GM12878 (cell line): ENCODE data around the gene TREML2. TPM values are rescaled to one million over a fixed set of nuclear protein-coding genes. Genes with fewer than 3 reads are reported as not detected.

Source experiments
- ATAC-seq: fragments of 200-7000 bp; cut with Tn5 transposase; 3 replicates; pipeline ENCODE4 v1.9.1; 2020; ENCODE audit warnings: mild to moderate bottlenecking, moderate library complexity
- BruUV-seq: library from RNA; stranded (reverse); fragments of 400-500 nt; replicated peaks from 2 replicates; lab custom pipeline; 2021; lab: Mats Ljungman, UMichigan
- CTCF ChIA-PET: fragments of 300-600 bp; sonication (Branson Sonifier 250); formaldehyde crosslinking; extraction: SDS; loops from one replicate; lab custom pipeline; 2021; ENCODE audit warnings: inconsistent platforms; lab: Yijun Ruan, JAX
- POLR2A ChIA-PET: fragments of 350-600 bp; formaldehyde crosslinking; extraction: SDS; loops from one replicate; lab custom pipeline; 2021; ENCODE audit warnings: inconsistent platforms; lab: Charles Lee
- RAD21 ChIA-PET: fragments of 300-600 bp; sonication (Branson Sonifier 250); formaldehyde crosslinking; loops from one replicate; lab custom pipeline; 2023; ENCODE audit warnings: antibody characterized with exemption; ENCODE audit not compliant: unreplicated experiment; lab: Charles Lee
- SMC1A ChIA-PET: fragments of 300-600 bp; sonication (Branson Sonifier 250); formaldehyde crosslinking; loops from one replicate; lab custom pipeline; 2023; ENCODE audit not compliant: unreplicated experiment, uncharacterized antibody; lab: Charles Lee
- DNase-seq: peaks from one replicate; pipeline ENCODE4 v3.0.0-alpha.2; 2011; ENCODE audit warnings: low read depth, low spot score
- FAIRE-seq: peaks from 3 replicates; lab custom pipeline; 2011; peaks lifted over from hg19 to GRCh38; lab: Jason Lieb, UNC
- H2AFZ ChIP-seq: 2 replicates; pipeline ENCODE4 v1.6.0; 2011; ENCODE audit warnings: low read depth, low read length, control low read depth; ENCODE audit not compliant: control insufficient read depth
- H3K27ac ChIP-seq: 2 replicates; pipeline ENCODE4 v1.5.1; 2011; ENCODE audit warnings: control low read depth; ENCODE audit not compliant: control insufficient read depth, insufficient read depth
- H3K27me3 ChIP-seq, 2 experiments: replicated peaks in 1 of 2; 2 replicates each; pipeline versions ENCODE4 v1.6.0 to v1.6.1; 2011; ENCODE audit warnings: low read length in 1 of 2; ENCODE audit not compliant: control insufficient read depth in 2 of 2, insufficient read depth in 2 of 2
- H3K36me3 ChIP-seq, 2 experiments: 2 replicates each; pipeline ENCODE4 v1.5.1; 2011; ENCODE audit warnings: low read length in 1 of 2; ENCODE audit not compliant: control insufficient read depth in 2 of 2, insufficient read depth in 2 of 2
- H3K4me1 ChIP-seq: 2 replicates; pipeline ENCODE4 v1.6.1; 2011; ENCODE audit warnings: mild to moderate bottlenecking, low read length, moderate library complexity, mixed read lengths; ENCODE audit not compliant: control insufficient read depth, insufficient read depth
- H3K4me2 ChIP-seq: 2 replicates; pipeline ENCODE4 v1.6.0; 2011; ENCODE audit warnings: control low read depth; ENCODE audit not compliant: control insufficient read depth, insufficient read depth
- H3K4me3 ChIP-seq: fragments of 200-600 bp; sonication (generic); 2 replicates; pipeline ENCODE4 v1.5.1; 2016
- H3K79me2 ChIP-seq: 2 replicates; pipeline ENCODE4 v1.6.0; 2011; ENCODE audit warnings: low read length; ENCODE audit not compliant: control insufficient read depth, insufficient read depth
- H3K9ac ChIP-seq: 2 replicates; pipeline ENCODE4 v1.8.0; 2011; ENCODE audit warnings: low read length, control low read depth, mixed read lengths; ENCODE audit not compliant: control insufficient read depth, insufficient read depth
- H3K9me3 ChIP-seq: replicated peaks from 3 replicates; pipeline ENCODE4 v1.5.1; 2011; ENCODE audit warnings: mild to moderate bottlenecking, low read length; ENCODE audit not compliant: control insufficient read depth, insufficient read depth
- H4K20me1 ChIP-seq: 2 replicates; pipeline ENCODE4 v1.6.0; 2011; ENCODE audit not compliant: control insufficient read depth, insufficient read depth
- CHD2 ChIP-seq: IDR thresholded peaks from 2 replicates; pipeline ENCODE4 v1.6.1; 2011; ENCODE audit warnings: low read depth, low read length, improper control_type of control experiment, borderline replicate concordance
- MEF2B ChIP-seq: fragments of 450-650 bp; IDR thresholded peaks from 2 replicates; pipeline ENCODE4 v1.6.1; 2018; ENCODE audit warnings: mild to moderate bottlenecking, moderate library complexity; ENCODE audit not compliant: partially characterized antibody, poor library complexity, severe bottlenecking
- RAD21 ChIP-seq: IDR thresholded peaks from 2 replicates; pipeline ENCODE4 v1.6.1; 2011; ENCODE audit warnings: mild to moderate bottlenecking, low read depth, low read length, moderate library complexity; ENCODE audit not compliant: insufficient read depth
- REST ChIP-seq: IDR thresholded peaks from 2 replicates; pipeline ENCODE4 v1.6.1; 2012; ENCODE audit warnings: mild to moderate bottlenecking, low read depth, low read length
- SMC3 ChIP-seq: IDR thresholded peaks from 2 replicates; pipeline ENCODE4 v1.6.1; 2011; ENCODE audit warnings: low read length, improper control_type of control experiment, borderline replicate concordance
- SREBF1 ChIP-seq: IDR thresholded peaks from 2 replicates; pipeline ENCODE4 v1.6.1; 2012; ENCODE audit warnings: mild to moderate bottlenecking, low read length
- TCF3 ChIP-seq: IDR thresholded peaks from 2 replicates; pipeline ENCODE4 v1.6.1; 2012; ENCODE audit warnings: low read depth, mild to moderate bottlenecking, low read length, borderline replicate concordance; ENCODE audit not compliant: insufficient read depth
- YY1 ChIP-seq: IDR thresholded peaks from 2 replicates; pipeline ENCODE4 v1.6.1; 2011; ENCODE audit warnings: low read depth, mild to moderate bottlenecking, low read length
- WGBS: methylation state at CpG from one replicate; pipeline ENCODE4 v1.1.6; 2016; ENCODE audit warnings: low lambda C conversion rate; ENCODE audit not compliant: insufficient replicate concordance, insufficient coverage; ENCODE audit errors: missing lambda C conversion rate; 5-methylcytosine and 5-hydroxymethylcytosine counted together
- in situ Hi-C: fragments of 300-500 bp; cut with MboI; formaldehyde crosslinking; loops from 9 replicates; pipeline ENCODE4 v1.14.3; 2018; ENCODE audit warnings: mixed read lengths
- intact Hi-C: fragments of 100-400 bp; cut with micrococcal nuclease; formaldehyde crosslinking; loops from one replicate; pipeline ENCODE4 v1.14.2; 2022; ENCODE audit not compliant: unreplicated experiment
- polyA plus RNA-seq, 11 experiments: library from polyadenylated mRNA; depleted of rRNA in 4 of 11; unstranded in 6 of 11; stranded (reverse) in 5 of 11; fragments of >200 nt; fragmentation: Nextera tagmentation in 4 of 11; fragmentation: Illumina TruSeq in 1 of 11; extraction: Ambion mirVana in 4 of 11; extraction: Trizol in 1 of 11; gene quantifications; 1 replicate in 1 of 11; 2 replicates in 10 of 11; pipeline versions ENCODE4 v1.2.1 to v1.2.3, GENCODE V29; 2011 to 2016; ENCODE audit warnings: inconsistent platforms in 2 of 11, missing spikeins in 2 of 11, low read depth in 1 of 11
- total RNA-seq, 4 experiments: library from RNA; depleted of rRNA in 3 of 4; stranded (reverse); fragments of >200 nt in 3 of 4; fragmentation: Illumina TruSeq in 1 of 4; extraction: Trizol in 1 of 4; gene quantifications; 2 replicates each; pipeline versions ENCODE4 v1.2.1 to v1.2.3, GENCODE V29; 2013 to 2021
- TF ChIP-seq, protein P1 (sequence below), 3 experiments: IDR thresholded peaks in 2 of 3; conservative IDR thresholded peaks in 1 of 3; 2 replicates each; pipeline ENCODE4 v1.5.1; 2011; ENCODE audit warnings: low read depth in 3 of 3, low read length in 3 of 3, mild to moderate bottlenecking in 3 of 3, control low read depth in 2 of 3, moderate library complexity in 2 of 3, inconsistent platforms in 1 of 3, mixed read lengths in 1 of 3; ENCODE audit not compliant: control insufficient read depth in 2 of 3, insufficient read depth in 1 of 3; ENCODE audit errors: extremely low read depth in 1 of 3

Gene TREML2
- total and polyA plus RNA-seq, 10 of the 15 experiments (the other 5 are each of a cell fraction or from before 2014, with no cell fraction given), result 0.49 to 9.1 (median 7.3) TPM

- no peak for TF ChIP-seq REST
- no peak for TF ChIP-seq SREBF1
- no peak for TF ChIP-seq MEF2B
Measured at GRCh38 chr6:41184761-41185160, 16.2 kb downstream of the TREML2 start (continued).

DNA sequence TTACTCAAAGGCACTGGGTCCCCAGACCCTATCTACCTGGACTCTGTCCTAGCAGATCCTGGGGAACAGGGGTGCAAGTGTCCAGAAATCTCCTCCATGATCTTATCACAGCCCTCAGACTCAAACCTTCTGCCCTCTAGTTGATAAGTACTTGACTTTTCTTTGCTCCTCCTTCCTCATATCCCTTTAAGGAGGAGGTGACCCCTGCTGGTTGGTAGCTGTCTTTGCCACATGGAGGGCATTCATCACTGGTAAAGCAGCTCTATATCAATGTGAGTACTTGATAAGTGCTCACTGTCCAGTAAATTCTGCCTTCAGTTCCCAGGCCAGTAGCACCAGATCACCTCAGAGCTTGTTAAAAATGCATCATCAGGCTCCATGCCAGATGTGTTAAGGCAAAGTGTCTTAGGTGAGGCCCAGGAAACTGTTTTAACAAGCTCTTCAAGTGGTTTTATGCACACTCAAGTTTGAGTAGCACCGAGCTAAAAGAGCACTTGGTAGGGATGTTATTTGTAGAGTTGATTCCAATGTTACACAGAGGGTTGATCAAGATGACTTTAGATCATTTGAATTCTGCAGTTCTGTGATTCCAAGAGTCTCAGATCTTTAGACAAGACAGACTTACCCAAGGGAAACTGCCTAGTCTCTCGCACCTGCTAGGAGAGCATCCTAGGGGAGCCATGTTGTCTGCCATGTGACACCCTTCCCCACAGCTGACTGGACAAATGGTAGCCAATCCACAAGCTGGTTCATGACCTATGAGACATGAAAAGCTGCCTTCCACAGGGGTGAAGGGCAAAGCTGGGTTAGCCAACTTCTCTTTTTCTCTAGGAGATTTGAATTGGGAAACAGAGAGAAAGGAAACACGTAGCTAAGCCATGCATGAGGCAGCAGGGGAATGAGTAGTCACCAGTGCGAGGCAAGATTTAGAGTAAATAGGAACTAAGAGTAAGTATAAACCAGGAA lies 18.6 kb downstream of the TREML2 start:
- in situ Hi-C loops (no loop called here), intact Hi-C loops (loop anchor here (1.0 kb wide), 1 partner anchor 90 kb away; no protein-coding TSS in a partner anchor)
- Histone ChIP-seq H3K4me1 (no peaks in the 10 kb centered on the region), H3K9me3 (no peaks in the 10 kb centered on the region), H3K27me3 (no peaks in the 10 kb centered on the region), H3K4me3 (no peak overlapping the region), H3K4me2 (no peak overlapping the region)
- ATAC-seq, result peak; percentile 99
- SMC1A ChIA-PET, result interaction anchor here (0.8 to 2.0 kb wide), 24 partner anchors 8 to 178 kb away, joined by 3 to 17 read pairs (median 4); partner anchors contain the start of genes NFYA, OARD1 and TREML2
- no peak for DNase-seq
- TF ChIP-seq, protein P1, sequence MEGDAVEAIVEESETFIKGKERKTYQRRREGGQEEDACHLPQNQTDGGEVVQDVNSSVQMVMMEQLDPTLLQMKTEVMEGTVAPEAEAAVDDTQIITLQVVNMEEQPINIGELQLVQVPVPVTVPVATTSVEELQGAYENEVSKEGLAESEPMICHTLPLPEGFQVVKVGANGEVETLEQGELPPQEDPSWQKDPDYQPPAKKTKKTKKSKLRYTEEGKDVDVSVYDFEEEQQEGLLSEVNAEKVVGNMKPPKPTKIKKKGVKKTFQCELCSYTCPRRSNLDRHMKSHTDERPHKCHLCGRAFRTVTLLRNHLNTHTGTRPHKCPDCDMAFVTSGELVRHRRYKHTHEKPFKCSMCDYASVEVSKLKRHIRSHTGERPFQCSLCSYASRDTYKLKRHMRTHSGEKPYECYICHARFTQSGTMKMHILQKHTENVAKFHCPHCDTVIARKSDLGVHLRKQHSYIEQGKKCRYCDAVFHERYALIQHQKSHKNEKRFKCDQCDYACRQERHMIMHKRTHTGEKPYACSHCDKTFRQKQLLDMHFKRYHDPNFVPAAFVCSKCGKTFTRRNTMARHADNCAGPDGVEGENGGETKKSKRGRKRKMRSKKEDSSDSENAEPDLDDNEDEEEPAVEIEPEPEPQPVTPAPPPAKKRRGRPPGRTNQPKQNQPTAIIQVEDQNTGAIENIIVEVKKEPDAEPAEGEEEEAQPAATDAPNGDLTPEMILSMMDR (IDR thresholded peaks at IDR 0.05 in 2 of 3, conservative IDR thresholded peaks at IDR 0.05 in 1 of 3; ENCODE audit: control insufficient read depth in 2 of 3, extremely low read depth in 1 of 3, insufficient read depth in 1 of 3, low read depth in 3 of 3, low read length in 3 of 3), result peak; percentile 73 to 77 (median 76)
- TF ChIP-seq CHD2 (no peak), RAD21 (peak; percentile 66), YY1 (0 out of 2 replicates have a peak, but pooled peaks have one; percentile 30), TCF3 (no peak), SMC3 (peak; percentile 58)
- TF ChIP-seq, all 136 proteins: peak for 4
- RAD21 ChIA-PET, result interaction anchor here (0.6 to 2.4 kb wide), 9 partner anchors 17 to 729 kb away, joined by 3 to 14 read pairs (median 4); no protein-coding TSS in a partner anchor
- Histone ChIP-seq H4K20me1 (no peaks in the 10 kb centered on the region), H3K9ac (no peak overlapping the region), H3K27ac (no peak overlapping the region), H3K79me2 (no peaks in the 10 kb centered on the region), H3K36me3 (no peaks in the 10 kb centered on the region), H2AFZ (no peak overlapping the region; the same call in 1 of the 2 replicates)
- FAIRE-seq, result peak; percentile 97
- 37% methylated on average over 4 of the region's 4 CpGs for WGBS
- POLR2A ChIA-PET, result interaction anchor here (1.3 kb wide), 2 partner anchors 14 to 108 kb away, joined by 3 to 4 read pairs; no protein-coding TSS in a partner anchor
- CTCF ChIA-PET, result interaction anchor here (0.7 to 3.7 kb wide), 39 partner anchors 9 to 1266 kb away, joined by 3 to 49 read pairs (median 4); partner anchors contain the start of genes NFYA, OARD1 and TREML2
- BruUV-seq, result no TSS peak
